IMR-90 (cell line): Measurements from ENCODE around the gene RDH12. TPM values are rescaled to one million over a fixed set of nuclear protein-coding genes. Genes with fewer than 3 reads are reported as not detected.

Experiments used
- ATAC-seq: fragments of 200-7000 bp; cut with Tn5 transposase; 2 replicates; pipeline ENCODE4 v1.9.1; 2020; ENCODE audit warnings: low read depth, mild to moderate bottlenecking, moderate library complexity
- BruUV-seq: library from RNA; stranded (reverse); fragments of 400-500 nt; replicated peaks from 2 replicates; lab custom pipeline; 2021; lab: Mats Ljungman, UMichigan
- CTCF ChIA-PET: fragments of 300-600 bp; formaldehyde crosslinking; extraction: SDS; loops from one replicate; lab custom pipeline; 2021; ENCODE audit warnings: antibody characterized with exemption; lab: Yijun Ruan, JAX
- POLR2A ChIA-PET: fragments of 300-600 bp; sonication (Branson Sonifier 250); formaldehyde crosslinking; loops from one replicate; lab custom pipeline; 2022; ENCODE audit warnings: antibody characterized with exemption; ENCODE audit not compliant: unreplicated experiment; lab: Charles Lee
- DNase-seq: peaks from one replicate; pipeline ENCODE4 v3.0.0; 2013
- H2AFZ ChIP-seq: replicated peaks from 2 replicates; pipeline ENCODE3; 2013; ENCODE audit warnings: low read length, mild to moderate bottlenecking; ENCODE audit not compliant: poor library complexity
- H2AK5ac ChIP-seq: 2 replicates; pipeline ENCODE4 v1.6.1; 2013; ENCODE audit warnings: low read depth, low read length, inconsistent platforms
- H2AK9ac ChIP-seq: replicated peaks from 2 replicates; pipeline ENCODE3; 2013; ENCODE audit warnings: mild to moderate bottlenecking, low read depth, low read length, moderate library complexity; ENCODE audit not compliant: poor library complexity
- H2BK120ac ChIP-seq: 2 replicates; pipeline ENCODE4 v1.6.1; 2013; ENCODE audit warnings: low read depth, low read length, inconsistent platforms
- H2BK15ac ChIP-seq: 3 replicates; pipeline ENCODE4 v1.6.1; 2013; ENCODE audit warnings: low read depth, low read length, inconsistent platforms
- H2BK20ac ChIP-seq: 2 replicates; pipeline ENCODE4 v1.6.1; 2013; ENCODE audit warnings: low read depth, mild to moderate bottlenecking, inconsistent platforms, low read length, moderate library complexity
- H2BK5ac ChIP-seq: 2 replicates; pipeline ENCODE4 v1.6.1; 2013; ENCODE audit warnings: mild to moderate bottlenecking, low read depth, low read length, inconsistent platforms; ENCODE audit not compliant: poor library complexity, severe bottlenecking
- H3K14ac ChIP-seq: replicated peaks from 2 replicates; pipeline ENCODE4 v1.6.1; 2013; ENCODE audit warnings: low read depth, low read length, inconsistent platforms
- H3K18ac ChIP-seq: 2 replicates; pipeline ENCODE4 v1.6.1; 2013; ENCODE audit warnings: low read depth, low read length, control low read depth
- H3K23ac ChIP-seq: 2 replicates; pipeline ENCODE4 v1.6.1; 2013; ENCODE audit warnings: low read depth, low read length, inconsistent platforms
- H3K27ac ChIP-seq: 2 replicates; pipeline ENCODE4 v1.5.1; 2013; ENCODE audit warnings: mild to moderate bottlenecking, control low read depth, low read length; ENCODE audit not compliant: insufficient read depth
- H3K27me3 ChIP-seq: 2 replicates; pipeline ENCODE4 v1.6.1; 2013; ENCODE audit warnings: low read length; ENCODE audit not compliant: control insufficient read depth, insufficient read depth
- H3K36me3 ChIP-seq: 2 replicates; pipeline ENCODE4 v1.6.1; 2013; ENCODE audit warnings: low read length, mixed read lengths; ENCODE audit not compliant: control insufficient read depth, insufficient read depth
- H3K4ac ChIP-seq: 2 replicates; pipeline ENCODE4 v1.6.1; 2013; ENCODE audit warnings: low read depth, low read length, inconsistent platforms
- H3K4me1 ChIP-seq: 2 replicates; pipeline ENCODE4 v1.6.1; 2013; ENCODE audit warnings: low read length, mixed read lengths; ENCODE audit not compliant: control insufficient read depth, insufficient read depth
- H3K4me2 ChIP-seq: 2 replicates; pipeline ENCODE4 v1.6.1; 2013; ENCODE audit warnings: low read depth, mild to moderate bottlenecking, control low read depth, low read length, moderate library complexity
- H3K4me3 ChIP-seq: 2 replicates; pipeline ENCODE4 v1.5.1; 2013; ENCODE audit warnings: low read depth, mild to moderate bottlenecking, control low read depth, low read length, moderate library complexity; ENCODE audit not compliant: insufficient read depth
- H3K56ac ChIP-seq: 2 replicates; pipeline ENCODE4 v1.6.1; 2013; ENCODE audit warnings: low read length, inconsistent platforms; ENCODE audit not compliant: insufficient read depth; ENCODE audit errors: extremely low read depth
- H3K79me1 ChIP-seq, 2 experiments: 2 replicates each; pipeline ENCODE4 v1.6.1; 2013; ENCODE audit warnings: low read length in 2 of 2, inconsistent platforms in 1 of 2, low read depth in 1 of 2
- H3K9ac ChIP-seq: 2 replicates; pipeline ENCODE4 v1.6.1; 2013; ENCODE audit warnings: low read depth, low read length, control low read depth
- H3K9me1 ChIP-seq: 2 replicates; pipeline ENCODE4 v1.6.1; 2013; ENCODE audit warnings: low read length, inconsistent platforms; ENCODE audit not compliant: insufficient read depth
- H3K9me3 ChIP-seq: 2 replicates; pipeline ENCODE4 v1.6.1; 2013; ENCODE audit warnings: low read length; ENCODE audit not compliant: control insufficient read depth, insufficient read depth
- H4K20me1 ChIP-seq: 2 replicates; pipeline ENCODE4 v1.6.1; 2013; ENCODE audit warnings: low read length, inconsistent platforms; ENCODE audit not compliant: insufficient read depth
- H4K5ac ChIP-seq: 2 replicates; pipeline ENCODE4 v1.6.1; 2013; ENCODE audit warnings: mild to moderate bottlenecking, low read depth, low read length, control low read depth
- H4K8ac ChIP-seq, 2 experiments: 2 replicates each; pipeline ENCODE4 v1.6.1; 2013; ENCODE audit warnings: low read depth in 2 of 2, low read length in 2 of 2, control low read depth in 1 of 2, inconsistent platforms in 1 of 2
- H4K91ac ChIP-seq: 2 replicates; pipeline ENCODE4 v1.6.1; 2013; ENCODE audit warnings: low read depth, low read length, inconsistent platforms; ENCODE audit not compliant: insufficient read depth
- CEBPB ChIP-seq: IDR thresholded peaks from 2 replicates; pipeline ENCODE4 v1.6.1; 2012; ENCODE audit warnings: low read depth, low read length, improper control_type of control experiment
- CTCF ChIP-seq: conservative IDR thresholded peaks from 2 replicates; pipeline ENCODE4 v1.5.1; 2012; ENCODE audit warnings: mild to moderate bottlenecking, low read depth, low read length, improper control_type of control experiment
- FOS ChIP-seq: fragments of 150-350 bp; IDR thresholded peaks from 2 replicates; pipeline ENCODE4 v1.6.1; 2016; ENCODE audit warnings: low read depth, low read length
- MAZ ChIP-seq: IDR thresholded peaks from 2 replicates; pipeline ENCODE4 v1.6.1; 2012; ENCODE audit warnings: low read depth, mild to moderate bottlenecking, low read length, improper control_type of control experiment, moderate library complexity, borderline replicate concordance
- MXI1 ChIP-seq: IDR thresholded peaks from 2 replicates; pipeline ENCODE4 v1.6.1; 2012; ENCODE audit warnings: low read depth, mild to moderate bottlenecking, low read length, moderate library complexity, borderline replicate concordance
- NFE2L2 ChIP-seq: fragments of 150-350 bp; IDR thresholded peaks from 2 replicates; pipeline ENCODE4 v1.6.1; 2016; ENCODE audit warnings: low read depth, mild to moderate bottlenecking, low read length
- RAD21 ChIP-seq: IDR thresholded peaks from 2 replicates; pipeline ENCODE4 v1.6.1; 2012; ENCODE audit warnings: low read length, improper control_type of control experiment
- RFX5 ChIP-seq: IDR thresholded peaks from 2 replicates; pipeline ENCODE4 v1.8.0; 2012; ENCODE audit warnings: low read depth, mild to moderate bottlenecking, low read length, moderate library complexity
- SMC3 ChIP-seq: fragments of 150-350 bp; IDR thresholded peaks from 2 replicates; pipeline ENCODE4 v1.6.1; 2016; ENCODE audit warnings: low read depth, mild to moderate bottlenecking, antibody characterized with exemption, low read length, moderate library complexity
- USF2 ChIP-seq: fragments of 150-350 bp; IDR thresholded peaks from 2 replicates; pipeline ENCODE4 v1.6.1; 2017; ENCODE audit warnings: mild to moderate bottlenecking, antibody characterized with exemption, low read length, low read depth
- WGBS, 2 experiments: methylation state at CpG; one replicate each; pipeline versions ENCODE4 v1.1.5 to v1.1.7; 2013; ENCODE audit warnings: missing lambda C conversion rate in 2 of 2; ENCODE audit not compliant: insufficient read length in 1 of 2; ENCODE audit errors: extremely low coverage in 2 of 2; 5-methylcytosine and 5-hydroxymethylcytosine counted together
- dilution Hi-C: fragments of 300-500 bp; cut with HindIII; formaldehyde crosslinking; loops from one replicate; pipeline ENCODE4 v1.14.3; 2018; ENCODE audit warnings: low sequenced_read_pairs; ENCODE audit not compliant: unreplicated experiment
- in situ Hi-C: fragments of 300-500 bp; cut with MboI; formaldehyde crosslinking; loops from 3 replicates; pipeline ENCODE4 v1.14.3; 2019; ENCODE audit warnings: low sequenced_read_pairs, inconsistent platforms, mixed read lengths
- intact Hi-C: fragments of 100-400 bp; cut with micrococcal nuclease; formaldehyde crosslinking; loops from 2 replicates; pipeline ENCODE4 v1.10.0; 2022
- polyA plus RNA-seq, 3 experiments: library from polyadenylated mRNA; depleted of rRNA; stranded (reverse); fragments of >200 nt; gene quantifications; 2 replicates each; pipeline ENCODE4 v1.2.3, GENCODE V29; 2012; ENCODE audit warnings: low replicate concordance in 1 of 3
- total RNA-seq: library from RNA; depleted of rRNA; stranded (reverse); fragments of >200 nt; gene quantifications from 2 replicates; pipeline ENCODE4 v1.2.3, GENCODE V29; 2012

The RDH12 gene
- total and polyA plus RNA-seq, 2 of the 4 experiments (the other 2 are of a cell fraction): not detected

DNA sequence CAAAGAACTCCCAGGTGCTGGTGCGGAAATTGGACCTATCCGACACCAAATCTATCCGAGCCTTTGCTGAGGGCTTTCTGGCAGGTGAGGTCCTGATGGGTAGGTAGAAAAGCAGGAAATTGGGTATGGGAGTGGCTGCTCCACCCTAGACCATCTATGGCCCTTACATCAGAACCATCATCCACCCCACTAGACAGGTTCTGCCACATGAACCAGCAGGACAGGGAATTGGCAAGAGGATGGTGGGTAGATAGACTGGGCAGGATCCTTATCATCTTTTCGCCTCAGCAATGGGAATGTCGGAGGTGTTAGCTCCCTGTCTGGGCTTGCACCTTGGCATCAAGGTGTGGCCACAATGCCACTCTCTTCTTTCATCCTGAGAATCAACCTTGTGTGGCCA is 23.5 kb downstream of the RDH12 start:
- Histone ChIP-seq H2BK20ac (no peak overlapping the region), H2BK15ac (no peak overlapping the region), H4K5ac (no peak overlapping the region), H3K27me3 (peaks cover 64% of the 10 kb centered on the region), H3K36me3 (no peaks in the 10 kb centered on the region), H2AFZ (no peak overlapping the region), H3K9ac (no peak overlapping the region), H3K4me3 (no peak overlapping the region), H3K9me3 (0 out of 2 replicates have a peak, but pooled peaks cover 4% of the 10 kb centered on the region), H3K4me1 (no peaks in the 10 kb centered on the region), H4K8ac (no peak overlapping the region), H4K20me1 (no peaks in the 10 kb centered on the region), H3K4me2 (no peak overlapping the region), H3K18ac (no peak overlapping the region), H3K23ac (no peak overlapping the region), H2BK5ac (no peak overlapping the region), H3K4ac (no peak overlapping the region), H2AK5ac (no peak overlapping the region), H3K14ac (no peak overlapping the region), H3K27ac (no peak overlapping the region), H4K91ac (no peak overlapping the region), H3K9me1 (no peaks in the 10 kb centered on the region), H2BK120ac (no peak overlapping the region), H2AK9ac (no peak overlapping the region), H3K79me1 (no peaks in the 10 kb centered on the region), H3K56ac (no peak overlapping the region)
- BruUV-seq: no TSS peak
- TF ChIP-seq FOS (no peak), MAZ (no peak), NFE2L2 (no peak), CEBPB (no peak), USF2 (no peak), RAD21 (no peak), RFX5 (no peak), CTCF (no peak), SMC3 (no peak), MXI1 (no peak)
- POLR2A ChIA-PET: no interaction called here
- DNase-seq (no peak), ATAC-seq (no peak)
- in situ Hi-C loops: no loop called here
- no CpG with 5 or more reads among the region's 5 CpGs for WGBS, 2 experiments
- CTCF ChIA-PET: no interaction called here
- dilution Hi-C loops: no loop called here
- intact Hi-C loops: no loop called here
